ENCODE measurements around the gene ENKUR.

ENKUR gene

GRCh38 chr10:25052012-25052411, 36.1 kb upstream of the ENKUR start:
- Histone ChIP-seq H3F3A (ENCODE audit: insufficient read depth, low read length) (no peaks in the 10 kb centered on the region), H3K9me3 (ENCODE audit: low read length) (no peaks in the 10 kb centered on the region), H3K27me3 (ENCODE audit: insufficient read depth, low read length) (no peaks in the 10 kb centered on the region)

GRCh38 chr10:25050402-25050801, 34.4 kb upstream of the ENKUR start:
- Histone ChIP-seq H3K27ac (ENCODE audit: low read depth, low read length, poor library complexity, severe bottlenecking) (no peak overlapping the region), H3K36me3 (ENCODE audit: insufficient read depth, low read length) (no peaks in the 10 kb centered on the region), H3K27me3 (ENCODE audit: insufficient read depth, low read length) (no peaks in the 10 kb centered on the region), H4K20me1 (ENCODE audit: insufficient read depth, low read length) (no peaks in the 10 kb centered on the region), H3K9me3 (ENCODE audit: low read length) (no peaks in the 10 kb centered on the region), H3F3A (ENCODE audit: insufficient read depth, low read length) (no peaks in the 10 kb centered on the region), H3K4me3 (ENCODE audit: low read depth, low read length, poor library complexity, severe bottlenecking) (no peak overlapping the region), H3K4me1 (ENCODE audit: insufficient read depth, low read length, severe bottlenecking) (no peaks in the 10 kb centered on the region), H2AFZ (ENCODE audit: low read length) (no peak overlapping the region), H3K9ac (ENCODE audit: low read length) (no peak overlapping the region), H3K4me2 (ENCODE audit: low read length) (no peak overlapping the region), H3K79me2 (ENCODE audit: insufficient read depth, low read length) (no peaks in the 10 kb centered on the region), H3K9me2 (ENCODE audit: low read depth, low read length) (no peaks in the 10 kb centered on the region)
- TF ChIP-seq CTCF (IDR thresholded peaks at IDR 0.05; ENCODE audit: low read length) (no peak), EZH2 (IDR thresholded peaks at IDR 0.05; ENCODE audit: borderline replicate concordance, low read length) (no peak)

More at GRCh38 chr10:25052012-25052411, 36.1 kb upstream of the ENKUR start:
- TF ChIP-seq CTCF (IDR thresholded peaks at IDR 0.05; ENCODE audit: low read length): no peak
- TF ChIP-seq EZH2 (IDR thresholded peaks at IDR 0.05; ENCODE audit: borderline replicate concordance, low read length): no peak
- H3K4me1 ChIP-seq (ENCODE audit: insufficient read depth, low read length, severe bottlenecking): no peaks in the 10 kb centered on the region
- H3K9ac ChIP-seq (ENCODE audit: low read length): no peak overlapping the region
- H3K79me2 ChIP-seq (ENCODE audit: insufficient read depth, low read length): no peaks in the 10 kb centered on the region
- H3K9me2 ChIP-seq (ENCODE audit: low read depth, low read length): no peaks in the 10 kb centered on the region
- no peak overlapping the region for H3K4me3 ChIP-seq (ENCODE audit: low read depth, low read length, poor library complexity, severe bottlenecking)
- H3K36me3 ChIP-seq (ENCODE audit: insufficient read depth, low read length): no peaks in the 10 kb centered on the region
- H3K27ac ChIP-seq (ENCODE audit: low read depth, low read length, poor library complexity, severe bottlenecking): no peak overlapping the region
- no peak overlapping the region for H3K4me2 ChIP-seq (ENCODE audit: low read length)
- H4K20me1 ChIP-seq (ENCODE audit: insufficient read depth, low read length): no peaks in the 10 kb centered on the region
- H2AFZ ChIP-seq (ENCODE audit: low read length): no peak overlapping the region

- Histone ChIP-seq H3K9me2 (ENCODE audit: low read depth, low read length) (no peaks in the 10 kb centered on the region), H3K4me3 (ENCODE audit: low read depth, low read length, poor library complexity, severe bottlenecking) (no peak overlapping the region), H3K27ac (ENCODE audit: low read depth, low read length, poor library complexity, severe bottlenecking) (no peak overlapping the region), H3F3A (ENCODE audit: insufficient read depth, low read length) (no peaks in the 10 kb centered on the region), H3K4me1 (ENCODE audit: insufficient read depth, low read length, severe bottlenecking) (no peaks in the 10 kb centered on the region), H3K9ac (ENCODE audit: low read length) (no peak overlapping the region), H3K79me2 (ENCODE audit: insufficient read depth, low read length) (no peaks in the 10 kb centered on the region), H4K20me1 (ENCODE audit: insufficient read depth, low read length) (no peaks in the 10 kb centered on the region), H3K4me2 (ENCODE audit: low read length) (no peak overlapping the region), H3K27me3 (ENCODE audit: insufficient read depth, low read length) (no peaks in the 10 kb centered on the region), H3K36me3 (ENCODE audit: insufficient read depth, low read length) (no peaks in the 10 kb centered on the region), H3K9me3 (ENCODE audit: low read length) (no peaks in the 10 kb centered on the region), H2AFZ (ENCODE audit: low read length) (no peak overlapping the region)
- no peak for TF ChIP-seq CTCF (IDR thresholded peaks at IDR 0.05; ENCODE audit: low read length)
- no peak for TF ChIP-seq EZH2 (IDR thresholded peaks at IDR 0.05; ENCODE audit: borderline replicate concordance, low read length)
Observed at GRCh38 chr10:25049966-25050365, 34.0 kb upstream of the ENKUR start.

Measured in OCI-LY1 (cell line).